ENCODE results near the gene HBS1L. TPM values are rescaled to one million over a fixed set of nuclear protein-coding genes. Genes with fewer than 3 reads are reported as not detected.
A peak's percentile ranks its signal among the peaks of the same experiment; 100 is the strongest.

Gene HBS1L
- total and polyA plus RNA-seq, 4 donors = 32.7 to 89.0 (median 52.2) TPM

DNA sequence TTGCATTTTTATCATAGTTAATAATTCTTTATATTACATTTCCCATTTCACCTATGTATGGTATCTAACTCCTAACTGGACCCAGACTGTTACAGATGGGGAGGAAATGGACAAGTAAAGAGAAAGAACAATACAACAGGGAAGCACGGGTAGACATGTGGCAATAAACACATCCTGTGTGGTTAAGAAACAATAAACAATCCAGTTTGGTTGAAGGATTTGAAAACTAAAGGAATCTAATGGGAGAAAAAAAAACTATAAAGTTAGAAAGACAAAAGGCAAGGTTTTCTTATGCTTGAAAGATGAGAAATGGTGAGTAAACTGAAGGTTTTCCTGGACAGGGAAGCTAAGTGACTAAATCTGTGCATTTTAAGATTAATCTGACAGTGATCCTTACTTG is 69.8 kb downstream of the HBS1L start:
- no peaks in the 10 kb centered on the region for H3K27me3 ChIP-seq (ENCODE audit: control insufficient read depth in 4 of 4, insufficient read depth in 4 of 4, low read length in 3 of 4)
- WGBS = 27% methylated on average over 1 of the region's 1 CpG
- no peak for DNase-seq (ENCODE audit: low spot score)
- H3K4me3 ChIP-seq (ENCODE audit: low read depth in 1 of 3, low read length in 3 of 3) = no peak overlapping the region
- peak overlapping the region in 1 of 2 donors; percentile 28 for H3K9ac ChIP-seq (ENCODE audit: low read depth in 1 of 2, low read length in 2 of 2)
- H3K36me3 ChIP-seq (ENCODE audit: control insufficient read depth in 4 of 4, insufficient read depth in 3 of 4, low read depth in 1 of 4, low read length in 3 of 4) = peaks cover 2 to 11% (median 4%) of the 10 kb centered on the region in 4 donors
- TF ChIP-seq GABPA (IDR thresholded peaks at IDR 0.05 in 1 of 2, conservative IDR thresholded peaks at IDR 0.05 in 1 of 2) = no peak
- TF ChIP-seq RAD21 (IDR thresholded peaks at IDR 0.05) = no peak
- no peak for TF ChIP-seq JUND (IDR thresholded peaks at IDR 0.05)
- no peak for TF ChIP-seq EGR1 (IDR thresholded peaks at IDR 0.05; ENCODE audit: low read depth in 2 of 2)
- no peak for TF ChIP-seq NR2F2 (IDR thresholded peaks at IDR 0.05)
- no peak for TF ChIP-seq YY1 (IDR thresholded peaks at IDR 0.05)
- no peak for TF ChIP-seq ZBTB33 (IDR thresholded peaks at IDR 0.05)
- TF ChIP-seq HNF4A (conservative IDR thresholded peaks at IDR 0.05) = no peak
- TF ChIP-seq, protein P1, sequence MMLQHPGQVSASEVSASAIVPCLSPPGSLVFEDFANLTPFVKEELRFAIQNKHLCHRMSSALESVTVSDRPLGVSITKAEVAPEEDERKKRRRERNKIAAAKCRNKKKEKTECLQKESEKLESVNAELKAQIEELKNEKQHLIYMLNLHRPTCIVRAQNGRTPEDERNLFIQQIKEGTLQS (IDR thresholded peaks at IDR 0.05) = no peak
- TF ChIP-seq, protein P2, sequence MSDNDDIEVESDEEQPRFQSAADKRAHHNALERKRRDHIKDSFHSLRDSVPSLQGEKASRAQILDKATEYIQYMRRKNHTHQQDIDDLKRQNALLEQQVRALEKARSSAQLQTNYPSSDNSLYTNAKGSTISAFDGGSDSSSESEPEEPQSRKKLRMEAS (IDR thresholded peaks at IDR 0.05) = no peak
- TF ChIP-seq SP1 (IDR thresholded peaks at IDR 0.05) = no peak
- TF ChIP-seq REST (IDR thresholded peaks at IDR 0.05) = no peak
- no peak for TF ChIP-seq RXRA (IDR thresholded peaks at IDR 0.05)
- no peak for TF ChIP-seq HNF4G (IDR thresholded peaks at IDR 0.05)
- TF ChIP-seq TAF1 (conservative IDR thresholded peaks at IDR 0.05) = no peak
- no peak for TF ChIP-seq FOXA2 (IDR thresholded peaks at IDR 0.05)
- no peak for TF ChIP-seq CTCF (IDR thresholded peaks at IDR 0.05; ENCODE audit: low read depth, low read length, missing input control)
- no peak for TF ChIP-seq FOXA1 (IDR thresholded peaks at IDR 0.05)
- peaks cover 5 to 13% (median 8%) of the 10 kb centered on the region in 4 donors for H3K4me1 ChIP-seq (ENCODE audit: control insufficient read depth in 4 of 4, insufficient read depth in 4 of 4, low read length in 3 of 4)
- H3K9me3 ChIP-seq (ENCODE audit: control insufficient read depth in 4 of 4, low read length in 3 of 4) = no peaks in the 10 kb centered on the region
- no peak overlapping the region for H3K27ac ChIP-seq (ENCODE audit: low read depth in 1 of 2, low read length in 2 of 2)

All from liver (tissue), 9 donors.